ENCODE measurements around the gene PDHB. TPM values are rescaled to one million over a fixed set of nuclear protein-coding genes. Genes with fewer than 3 reads are reported as not detected.

PDHB gene
- total RNA-seq, 2 experiments from 2014 or later = 53.9 to 58.8 TPM

- Mint-ChIP-seq H3K4me1 (ENCODE audit: low read depth) (no peaks in the 10 kb centered on the region), H3K36me3 (ENCODE audit: low read depth) (peaks cover 17% of the 10 kb centered on the region), H3K4me3 (no peak overlapping the region), H3K9me3 (no peaks in the 10 kb centered on the region), H3K27me3 (no peaks in the 10 kb centered on the region), H3K27ac (no peak overlapping the region)
- intact Hi-C loops (cut with micrococcal nuclease) = loop anchor here (5.0 to 10.0 kb wide), 3 partner anchors 89 to 226 kb away; partner anchors contain the start of genes HTD2 and RPP14
- ATAC-seq (no peak), DNase-seq (no peak)
- CTCF ChIA-PET = interaction anchor here (0.7 to 0.8 kb wide), 2 partner anchors 10 to 90 kb away, joined by 3 to 4 read pairs; no protein-coding TSS in a partner anchor
- POLR2A ChIA-PET = interaction anchor here (1.3 kb wide), 1 partner anchor 11 kb away, joined by 3 read pairs; no protein-coding TSS in a partner anchor
- no peak for TF ChIP-seq CTCF (IDR thresholded peaks at IDR 0.05)
Observed at GRCh38 chr3:58411036-58411435, 22.6 kb downstream of the PDHB start.

- Mint-ChIP-seq H3K4me1 (ENCODE audit: low read depth) (no peaks in the 10 kb centered on the region), H3K4me3 (no peak overlapping the region), H3K27ac (no peak overlapping the region), H3K27me3 (no peaks in the 10 kb centered on the region), H3K9me3 (no peaks in the 10 kb centered on the region), H3K36me3 (ENCODE audit: low read depth) (peaks cover 17% of the 10 kb centered on the region)
- POLR2A ChIA-PET = no interaction called here
- DNase-seq = no peak
- ATAC-seq = no peak
- no peak for TF ChIP-seq CTCF (IDR thresholded peaks at IDR 0.05)
- CTCF ChIA-PET = interaction anchor here (0.7 to 1.1 kb wide), 2 partner anchors 222 to 232 kb away, joined by 3 read pairs; no protein-coding TSS in a partner anchor
- intact Hi-C loops (cut with micrococcal nuclease) = loop anchor here (5.0 to 10.0 kb wide), 3 partner anchors 87 to 225 kb away; partner anchors contain the start of genes HTD2 and RPP14
Observed at GRCh38 chr3:58409663-58410062, 24.0 kb downstream of the PDHB start.

GRCh38 chr3:58408906-58409305 is 24.7 kb downstream of the PDHB start:
- no peak for DNase-seq
- H3K27me3 Mint-ChIP-seq = no peaks in the 10 kb centered on the region
- H3K27ac Mint-ChIP-seq = no peak overlapping the region
- ChIA-PET CTCF (interaction anchor here (0.6 kb wide), 1 partner anchor 221 kb away, joined by 3 read pairs; no protein-coding TSS in a partner anchor), POLR2A (no interaction called here)
- no peak for TF ChIP-seq CTCF (IDR thresholded peaks at IDR 0.05)
- H3K4me1 Mint-ChIP-seq (ENCODE audit: low read depth) = no peaks in the 10 kb centered on the region
- H3K9me3 Mint-ChIP-seq = no peaks in the 10 kb centered on the region
- H3K4me3 Mint-ChIP-seq = no peak overlapping the region
- peaks cover 19% of the 10 kb centered on the region for H3K36me3 Mint-ChIP-seq (ENCODE audit: low read depth)
- ATAC-seq = no peak
- intact Hi-C loops (cut with micrococcal nuclease) = no loop called here

GRCh38 chr3:58404396-58404795 is 29.2 kb downstream of the PDHB start:
- H3K27ac Mint-ChIP-seq = no peak overlapping the region
- intact Hi-C loops (cut with micrococcal nuclease) = no loop called here
- peaks cover 17% of the 10 kb centered on the region for H3K36me3 Mint-ChIP-seq (ENCODE audit: low read depth)
- H3K4me3 Mint-ChIP-seq = no peak overlapping the region
- POLR2A ChIA-PET = interaction anchor here (0.6 to 0.7 kb wide), 2 partner anchors 157 to 701 kb away, joined by 3 to 4 read pairs; no protein-coding TSS in a partner anchor
- no peaks in the 10 kb centered on the region for H3K4me1 Mint-ChIP-seq (ENCODE audit: low read depth)
- no peaks in the 10 kb centered on the region for H3K9me3 Mint-ChIP-seq
- TF ChIP-seq CTCF (IDR thresholded peaks at IDR 0.05) = no peak
- DNase-seq = no peak
- CTCF ChIA-PET = interaction anchor here (1.6 to 2.1 kb wide), 4 partner anchors 8 to 98 kb away, joined by 4 to 7 read pairs (median 5); partner anchors contain the start of genes HTD2 and RPP14
- no peaks in the 10 kb centered on the region for H3K27me3 Mint-ChIP-seq
- ATAC-seq = no peak

GRCh38 chr3:58403513-58404109 is 30.0 kb downstream of the PDHB start:
- TF ChIP-seq CTCF (IDR thresholded peaks at IDR 0.05) = no peak
- Mint-ChIP-seq H3K4me3 (no peak overlapping the region), H3K36me3 (ENCODE audit: low read depth) (peaks cover 10% of the 10 kb centered on the region), H3K27me3 (no peaks in the 10 kb centered on the region), H3K9me3 (no peaks in the 10 kb centered on the region), H3K27ac (no peak overlapping the region), H3K4me1 (ENCODE audit: low read depth) (no peaks in the 10 kb centered on the region)
- ChIA-PET CTCF (interaction anchor here (2.1 kb wide), 1 partner anchor 96 kb away, joined by 4 read pairs; no protein-coding TSS in a partner anchor), POLR2A (interaction anchor here (0.7 kb wide), 1 partner anchor 157 kb away, joined by 4 read pairs; no protein-coding TSS in a partner anchor)
- intact Hi-C loops (cut with micrococcal nuclease) = no loop called here
- no peak for ATAC-seq
- DNase-seq = no peak

Measured in activated CD8-positive, alpha-beta T cell treated with anti-CD3 and anti-CD28 coated beads for 36 hours (primary cell).